ENCODE measurements around the gene DLGAP5.
A peak's percentile ranks its signal among the peaks of the same experiment; 100 is the strongest.

DLGAP5 gene

DNA sequence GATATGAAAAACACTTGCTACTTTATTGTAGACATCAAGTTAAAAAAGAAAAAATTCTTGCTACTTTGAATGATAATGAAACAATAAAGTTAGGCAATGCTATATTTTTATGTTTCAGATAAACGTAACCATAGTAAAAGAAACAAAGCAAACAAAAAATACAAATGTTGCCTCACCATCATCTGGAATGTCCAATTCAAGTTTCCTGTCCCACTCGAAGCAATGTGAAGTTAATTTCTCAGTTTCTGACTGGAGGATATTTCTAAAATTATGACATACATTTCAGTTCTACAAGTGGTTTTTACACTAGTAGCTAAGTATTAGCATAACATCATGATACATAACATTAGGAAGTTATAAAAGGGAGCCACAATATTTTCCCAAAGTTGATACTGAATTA is 20.9 kb downstream of the DLGAP5 start:
- TF ChIP-seq ZBTB7A (IDR thresholded peaks at IDR 0.05; ENCODE audit: low read depth) (no peak), RAD21 (IDR thresholded peaks at IDR 0.05; ENCODE audit: low read depth) (no peak), EGR1 (IDR thresholded peaks at IDR 0.05) (no peak), REST (IDR thresholded peaks at IDR 0.05; ENCODE audit: low read depth) (no peak), YY1 (IDR thresholded peaks at IDR 0.05; ENCODE audit: low read depth) (no peak), TEAD4 (IDR thresholded peaks at IDR 0.05) (no peak), CEBPB (IDR thresholded peaks at IDR 0.05) (no peak), CREB1 (IDR thresholded peaks at IDR 0.05; ENCODE audit: low read depth) (no peak), TCF12 (IDR thresholded peaks at IDR 0.05; ENCODE audit: low read depth) (no peak)
- TF ChIP-seq, protein P1, sequence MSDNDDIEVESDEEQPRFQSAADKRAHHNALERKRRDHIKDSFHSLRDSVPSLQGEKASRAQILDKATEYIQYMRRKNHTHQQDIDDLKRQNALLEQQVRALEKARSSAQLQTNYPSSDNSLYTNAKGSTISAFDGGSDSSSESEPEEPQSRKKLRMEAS (IDR thresholded peaks at IDR 0.05) = no peak

DNA sequence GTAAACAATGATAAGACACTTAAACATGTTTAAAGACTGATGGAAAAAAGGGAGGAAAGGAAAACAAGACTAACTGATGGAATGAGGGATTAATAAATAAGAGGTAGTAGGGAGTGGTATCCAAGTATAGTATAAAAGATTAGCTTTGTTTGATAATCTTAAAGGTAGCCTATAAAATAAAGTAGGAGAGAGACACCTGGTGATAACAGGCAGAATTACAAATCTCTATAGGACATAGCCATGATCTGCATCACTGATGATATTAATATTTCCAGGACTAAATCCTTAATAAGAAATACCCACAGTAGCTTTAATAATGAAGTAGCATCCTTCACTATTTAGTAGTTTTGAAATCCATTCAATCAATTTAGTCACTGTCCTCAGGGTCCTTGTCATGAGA is 30.4 kb downstream of the DLGAP5 start:
- TF ChIP-seq CEBPB (IDR thresholded peaks at IDR 0.05) (no peak), RAD21 (IDR thresholded peaks at IDR 0.05; ENCODE audit: low read depth) (peak; percentile 63)

GRCh38 chr14:55158412-55158811 is 33.0 kb downstream of the DLGAP5 start:
- TF ChIP-seq TEAD4 (IDR thresholded peaks at IDR 0.05) = no peak
- no peak for TF ChIP-seq REST (IDR thresholded peaks at IDR 0.05; ENCODE audit: low read depth)
- no peak for TF ChIP-seq RAD21 (IDR thresholded peaks at IDR 0.05; ENCODE audit: low read depth)
- TF ChIP-seq, protein P1 (IDR thresholded peaks at IDR 0.05) = no peak

DNA sequence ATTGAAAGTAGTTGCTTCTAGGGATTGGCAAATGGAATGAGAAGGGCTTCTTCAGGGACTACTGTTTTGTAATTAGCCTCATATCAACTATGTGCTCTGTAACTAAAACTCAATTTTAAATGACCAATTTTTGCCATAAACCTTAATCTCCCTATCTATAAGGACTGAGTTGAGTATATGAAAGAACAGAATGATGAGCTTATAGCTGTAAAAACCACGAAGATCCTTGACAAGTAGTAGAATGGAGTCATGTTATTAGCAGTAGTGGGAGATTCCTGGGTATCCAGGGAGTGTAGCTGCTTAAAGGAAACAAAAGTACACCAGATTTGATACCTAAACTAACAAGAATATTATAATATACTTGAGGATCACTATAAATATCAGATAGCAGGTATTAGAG is 34.3 kb downstream of the DLGAP5 start:
- TF ChIP-seq ZBTB7A (IDR thresholded peaks at IDR 0.05; ENCODE audit: low read depth) = no peak
- TF ChIP-seq FOXM1 (IDR thresholded peaks at IDR 0.05; ENCODE audit: borderline replicate concordance, low read depth) = no peak
- TF ChIP-seq TAF1 (IDR thresholded peaks at IDR 0.05; ENCODE audit: low read depth) = no peak
- TF ChIP-seq USF1 (IDR thresholded peaks at IDR 0.05) = no peak
- TF ChIP-seq TEAD4 (IDR thresholded peaks at IDR 0.05) = no peak
- TF ChIP-seq TCF12 (IDR thresholded peaks at IDR 0.05; ENCODE audit: low read depth) = no peak
- no peak for TF ChIP-seq EP300 (IDR thresholded peaks at IDR 0.05; ENCODE audit: borderline replicate concordance)
- TF ChIP-seq NFIC (IDR thresholded peaks at IDR 0.05) = no peak
- no peak for TF ChIP-seq CREB1 (IDR thresholded peaks at IDR 0.05; ENCODE audit: low read depth)
- TF ChIP-seq, protein P1 (IDR thresholded peaks at IDR 0.05) = no peak
- TF ChIP-seq EGR1 (IDR thresholded peaks at IDR 0.05) = no peak
- TF ChIP-seq REST (IDR thresholded peaks at IDR 0.05; ENCODE audit: low read depth) = no peak
- TF ChIP-seq RAD21 (IDR thresholded peaks at IDR 0.05; ENCODE audit: low read depth) = no peak
- no peak for TF ChIP-seq CEBPB (IDR thresholded peaks at IDR 0.05)
- TF ChIP-seq YY1 (IDR thresholded peaks at IDR 0.05; ENCODE audit: low read depth) = no peak

GRCh38 chr14:55153951-55154350 is 37.4 kb downstream of the DLGAP5 start:
- TF ChIP-seq YY1 (IDR thresholded peaks at IDR 0.05; ENCODE audit: low read depth) = no peak
- no peak for TF ChIP-seq EGR1 (IDR thresholded peaks at IDR 0.05)
